IMR-90 (cell line): ENCODE results near the gene PIAS1. TPM values are rescaled to one million over a fixed set of nuclear protein-coding genes. Genes with fewer than 3 reads are reported as not detected.

ENCODE experiments used
- RAD21 ChIP-seq: IDR thresholded peaks from 2 replicates; pipeline ENCODE4 v1.6.1; 2012; ENCODE audit warnings: low read length, improper control_type of control experiment
- SMC3 ChIP-seq: fragments of 150-350 bp; IDR thresholded peaks from 2 replicates; pipeline ENCODE4 v1.6.1; 2016; ENCODE audit warnings: low read depth, mild to moderate bottlenecking, antibody characterized with exemption, low read length, moderate library complexity
- polyA plus RNA-seq, 3 experiments: library from polyadenylated mRNA; depleted of rRNA; stranded (reverse); fragments of >200 nt; gene quantifications; 2 replicates each; pipeline ENCODE4 v1.2.3, GENCODE V29; 2012; ENCODE audit warnings: low replicate concordance in 1 of 3
- total RNA-seq: library from RNA; depleted of rRNA; stranded (reverse); fragments of >200 nt; gene quantifications from 2 replicates; pipeline ENCODE4 v1.2.3, GENCODE V29; 2012

Gene PIAS1
- total and polyA plus RNA-seq, 2 of the 4 experiments (the other 2 are of a cell fraction), result 20.0 to 63.6 TPM

DNA sequence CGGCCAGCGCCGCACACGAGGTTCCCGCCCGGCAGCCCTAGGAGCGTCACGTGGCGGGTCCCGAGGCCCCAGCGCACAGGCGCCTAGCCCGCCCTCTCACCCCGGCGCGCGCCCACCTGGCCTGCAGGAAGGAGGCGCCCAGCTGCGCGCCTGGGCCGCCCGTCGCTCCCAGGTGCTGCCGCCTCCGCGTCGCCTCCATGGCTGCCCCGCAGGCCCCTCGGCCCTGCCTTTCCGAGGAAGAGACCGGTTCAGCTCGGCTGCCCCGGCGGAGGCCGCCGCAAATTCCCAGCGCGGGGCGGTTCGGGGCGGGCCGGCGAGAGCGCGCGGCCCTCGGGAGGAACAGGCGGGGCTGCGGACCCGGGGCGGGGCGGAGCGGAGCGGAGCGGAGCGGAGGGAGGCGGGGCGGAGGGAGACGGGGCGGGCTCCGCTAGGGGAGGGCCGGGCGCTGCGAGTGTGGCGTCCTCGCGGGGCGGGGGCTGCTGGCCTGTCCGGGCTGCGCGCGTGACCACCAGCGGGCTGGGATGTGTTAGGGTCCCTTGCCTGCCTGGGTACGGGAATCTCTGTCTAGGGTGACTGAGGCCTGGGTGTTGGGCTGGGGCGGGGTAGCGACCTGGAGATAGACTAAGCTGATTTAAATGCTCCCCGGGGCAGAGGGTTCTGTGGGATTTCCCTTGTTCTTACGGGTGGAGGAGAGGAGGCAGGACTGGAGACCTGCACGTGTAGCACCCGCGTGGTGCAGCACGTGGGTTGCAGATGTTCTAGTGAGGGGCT lies 175.5 kb downstream of the PIAS1 start, which contains the start of gene CLN6 (continued):
- no peak for TF ChIP-seq RAD21
- no peak for TF ChIP-seq SMC3
